Retinal pigment epithelial cell (primary cell): ENCODE results near the gene CDK2AP2.

Source experiments
- DNase-seq: peaks from one replicate; pipeline ENCODE4 v3.0.0-alpha.2; 2010; ENCODE audit warnings: low read depth
- H3K4me3 ChIP-seq: 2 replicates; pipeline ENCODE4 v1.5.1; 2011; ENCODE audit warnings: mild to moderate bottlenecking, low read length, control low read depth, moderate library complexity
- TF ChIP-seq, protein P1 (sequence below): conservative IDR thresholded peaks from 2 replicates; pipeline ENCODE4 v1.5.1; 2011; ENCODE audit warnings: low read depth, low read length, control low read depth, inconsistent platforms

Gene CDK2AP2

DNA sequence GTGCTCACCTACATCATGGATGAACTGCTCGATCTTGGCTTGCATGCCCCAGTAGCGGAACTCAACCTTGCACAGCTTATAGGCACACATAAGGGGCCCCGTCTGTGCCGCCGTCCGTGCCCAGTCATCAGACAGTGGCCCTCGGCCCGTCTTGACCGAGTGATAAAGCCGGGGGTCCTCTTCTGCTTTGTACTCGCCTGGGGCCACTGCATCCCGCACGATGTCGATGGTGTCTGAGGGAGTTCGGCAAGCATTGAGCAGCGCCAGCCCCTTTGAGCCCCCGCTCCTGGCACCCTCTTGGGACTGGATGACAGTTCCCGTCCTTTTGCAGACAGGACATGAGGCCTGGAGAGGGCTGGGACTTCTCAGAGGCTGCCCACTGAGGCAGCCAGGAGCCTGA, 6.1 kb downstream of the CDK2AP2 start:
- TF ChIP-seq, protein P1, sequence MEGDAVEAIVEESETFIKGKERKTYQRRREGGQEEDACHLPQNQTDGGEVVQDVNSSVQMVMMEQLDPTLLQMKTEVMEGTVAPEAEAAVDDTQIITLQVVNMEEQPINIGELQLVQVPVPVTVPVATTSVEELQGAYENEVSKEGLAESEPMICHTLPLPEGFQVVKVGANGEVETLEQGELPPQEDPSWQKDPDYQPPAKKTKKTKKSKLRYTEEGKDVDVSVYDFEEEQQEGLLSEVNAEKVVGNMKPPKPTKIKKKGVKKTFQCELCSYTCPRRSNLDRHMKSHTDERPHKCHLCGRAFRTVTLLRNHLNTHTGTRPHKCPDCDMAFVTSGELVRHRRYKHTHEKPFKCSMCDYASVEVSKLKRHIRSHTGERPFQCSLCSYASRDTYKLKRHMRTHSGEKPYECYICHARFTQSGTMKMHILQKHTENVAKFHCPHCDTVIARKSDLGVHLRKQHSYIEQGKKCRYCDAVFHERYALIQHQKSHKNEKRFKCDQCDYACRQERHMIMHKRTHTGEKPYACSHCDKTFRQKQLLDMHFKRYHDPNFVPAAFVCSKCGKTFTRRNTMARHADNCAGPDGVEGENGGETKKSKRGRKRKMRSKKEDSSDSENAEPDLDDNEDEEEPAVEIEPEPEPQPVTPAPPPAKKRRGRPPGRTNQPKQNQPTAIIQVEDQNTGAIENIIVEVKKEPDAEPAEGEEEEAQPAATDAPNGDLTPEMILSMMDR, result no peak
- H3K4me3 ChIP-seq, result no peak overlapping the region
- DNase-seq, result no peak

GRCh38 chr11:67500831-67501715, 6.9 kb downstream of the CDK2AP2 start:
- TF ChIP-seq, protein P1, result no peak
- no peak overlapping the region for H3K4me3 ChIP-seq
- DNase-seq, result no peak

DNA sequence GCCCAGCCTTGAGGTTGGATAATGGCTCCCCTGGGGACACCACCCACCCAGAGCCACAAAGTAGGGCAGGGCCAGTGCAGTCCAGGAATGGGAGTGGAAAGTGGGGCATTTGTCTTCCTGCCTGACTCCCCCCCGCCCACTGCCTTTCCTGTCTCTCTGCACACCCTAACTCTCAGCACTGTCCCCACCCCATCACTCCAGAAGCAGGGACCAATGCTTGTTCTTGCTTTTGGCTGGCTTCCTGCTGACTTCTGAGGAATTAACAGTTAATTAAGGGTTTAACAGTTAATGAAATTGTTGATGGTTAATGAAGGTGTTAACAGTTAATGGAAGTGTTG, 7.5 kb downstream of the CDK2AP2 start:
- TF ChIP-seq, protein P1, result no peak
- no peak overlapping the region for H3K4me3 ChIP-seq
- no peak for DNase-seq

DNA sequence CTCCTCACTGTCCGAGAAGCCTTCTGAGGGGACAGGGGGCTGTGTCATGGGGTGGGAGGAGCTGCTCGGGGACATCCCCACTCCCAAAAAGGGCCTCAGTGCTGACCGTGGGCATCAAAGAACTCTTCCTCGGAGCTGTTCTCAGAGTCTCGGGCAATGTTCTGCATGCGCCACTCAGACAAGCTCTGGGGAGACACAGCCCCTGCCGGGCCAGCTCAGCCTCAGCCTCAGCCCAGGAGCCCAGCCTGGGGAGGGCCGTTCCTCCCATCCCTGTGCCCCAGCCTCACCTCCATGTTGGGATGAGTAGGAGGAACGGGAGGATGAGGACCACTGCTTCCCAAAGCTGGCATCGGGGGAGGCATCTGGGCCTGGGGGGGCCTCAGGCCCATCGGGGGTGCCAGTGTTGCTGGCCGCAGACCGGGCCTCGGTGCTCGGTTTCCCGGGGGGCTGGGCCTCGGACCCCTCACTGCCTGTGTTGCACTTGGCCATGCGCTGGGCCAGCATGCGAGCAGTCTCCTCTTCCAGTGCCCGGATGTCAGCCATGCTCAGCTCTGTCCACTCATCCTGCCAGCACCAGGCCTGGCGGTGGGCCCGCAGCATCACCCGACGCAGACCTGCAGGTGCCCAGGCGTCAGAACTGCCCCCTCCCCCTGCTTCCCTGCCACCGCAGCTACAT, 8.0 kb downstream of the CDK2AP2 start:
- TF ChIP-seq, protein P1, result no peak
- no peak overlapping the region for H3K4me3 ChIP-seq
- no peak for DNase-seq

GRCh38 chr11:67498544-67498972, 9.4 kb downstream of the CDK2AP2 start:
- no peak for DNase-seq
- TF ChIP-seq, protein P1, result no peak
- H3K4me3 ChIP-seq, result no peak overlapping the region

GRCh38 chr11:67497656-67498291, 10.2 kb downstream of the CDK2AP2 start:
- H3K4me3 ChIP-seq, result no peak overlapping the region
- TF ChIP-seq, protein P1, result no peak
- no peak for DNase-seq

DNA sequence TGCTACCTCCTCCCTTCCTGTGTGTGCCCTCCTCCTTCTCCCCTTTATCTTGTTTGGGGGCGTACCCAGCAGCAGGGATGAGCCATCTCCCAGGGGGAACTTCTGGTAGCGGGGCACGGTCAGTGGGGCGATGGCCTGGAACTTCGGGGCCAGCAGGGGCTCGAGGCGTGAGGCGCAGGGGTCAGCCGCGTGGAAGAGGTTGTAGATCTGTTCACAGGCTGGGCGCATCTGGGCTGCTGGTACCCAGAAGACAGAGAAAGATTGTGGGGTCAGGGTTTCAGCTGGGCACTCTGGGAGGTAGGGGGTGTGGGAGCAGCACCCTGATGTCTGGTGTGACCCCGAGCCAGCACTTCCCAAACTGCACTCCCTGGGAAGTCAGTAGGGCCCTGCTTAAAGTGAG, 11.8 kb downstream of the CDK2AP2 start:
- TF ChIP-seq, protein P1, result no peak
- H3K4me3 ChIP-seq, result no peak overlapping the region
- DNase-seq, result no peak
